Measurements from ENCODE around the gene STEAP1B. TPM values are rescaled to one million over a fixed set of nuclear protein-coding genes. Genes with fewer than 3 reads are reported as not detected.
"Not testable (repeated sequence)": the region's sequence is repeated elsewhere in the genome, so short reads cannot be mapped to it uniquely, and the experiment has no call there.

STEAP1B gene
- total RNA-seq, 2 experiments from 2014 or later: not detected

DNA sequence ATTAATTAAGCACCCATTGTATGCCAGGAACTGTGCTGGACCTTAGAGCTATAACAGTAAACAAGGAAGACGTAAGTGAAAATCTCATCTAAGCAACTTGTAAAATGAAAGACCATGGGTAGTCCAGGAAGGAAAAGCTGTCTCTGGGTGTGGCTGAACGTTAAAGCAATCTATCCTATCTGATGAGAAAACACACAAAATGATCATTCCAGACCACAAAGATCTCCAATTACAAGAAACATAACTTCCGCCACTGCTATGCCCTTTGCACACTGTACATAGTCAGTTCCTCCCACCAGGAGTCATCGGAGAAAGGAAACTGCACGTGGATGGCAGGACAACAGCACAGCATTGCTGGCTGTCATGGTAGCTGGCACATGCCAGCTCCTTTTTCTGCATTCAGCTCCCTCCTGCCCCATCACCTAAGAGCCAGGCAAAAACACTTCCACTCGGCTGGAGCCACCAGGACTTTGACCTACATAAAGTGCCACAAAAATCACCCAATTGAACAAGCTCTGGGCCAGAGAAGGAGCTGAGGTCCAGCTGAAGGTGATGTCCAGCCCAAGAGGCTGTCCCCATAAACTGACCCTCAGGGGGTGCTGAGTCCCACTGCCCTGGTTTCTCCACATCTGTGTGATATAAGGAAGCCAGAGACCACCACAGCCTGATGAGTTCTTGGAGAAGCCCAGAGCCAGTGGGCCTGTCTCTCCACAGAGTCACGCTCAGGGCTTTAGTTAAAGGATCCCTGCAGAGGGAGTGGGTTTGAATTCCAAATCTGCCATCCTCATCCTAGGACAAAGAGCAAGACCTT lies 56.4 kb downstream of the STEAP1B start:
- Mint-ChIP-seq H3K9me3 (no peaks in the 10 kb centered on the region), H3K27me3 (peaks cover 3% of the 10 kb centered on the region), H3K4me3 (no peak overlapping the region), H3K4me1 (ENCODE audit: low read depth) (peaks cover 18% of the 10 kb centered on the region), H3K36me3 (ENCODE audit: low read depth) (no peaks in the 10 kb centered on the region), H3K27ac (no peak overlapping the region)
- DNase-seq (no peak), ATAC-seq (no peak)
- no peak for TF ChIP-seq CTCF (IDR thresholded peaks at IDR 0.05)
- intact Hi-C loops (cut with micrococcal nuclease): no loop called here
- POLR2A ChIA-PET: no interaction called here
- CTCF ChIA-PET: no interaction called here

- ATAC-seq (no peak), DNase-seq (no peak)
- Mint-ChIP-seq H3K4me1 (ENCODE audit: low read depth) (peaks cover 16% of the 10 kb centered on the region), H3K27me3 (peaks cover 3% of the 10 kb centered on the region), H3K36me3 (ENCODE audit: low read depth) (no peaks in the 10 kb centered on the region), H3K27ac (no peak overlapping the region), H3K4me3 (no peak overlapping the region), H3K9me3 (no peaks in the 10 kb centered on the region)
- CTCF ChIA-PET: no interaction called here
- POLR2A ChIA-PET: no interaction called here
- no peak for TF ChIP-seq CTCF (IDR thresholded peaks at IDR 0.05)
- intact Hi-C loops (cut with micrococcal nuclease): no loop called here
Measured at GRCh38 chr7:22442882-22443369, 57.1 kb downstream of the STEAP1B start.

DNA sequence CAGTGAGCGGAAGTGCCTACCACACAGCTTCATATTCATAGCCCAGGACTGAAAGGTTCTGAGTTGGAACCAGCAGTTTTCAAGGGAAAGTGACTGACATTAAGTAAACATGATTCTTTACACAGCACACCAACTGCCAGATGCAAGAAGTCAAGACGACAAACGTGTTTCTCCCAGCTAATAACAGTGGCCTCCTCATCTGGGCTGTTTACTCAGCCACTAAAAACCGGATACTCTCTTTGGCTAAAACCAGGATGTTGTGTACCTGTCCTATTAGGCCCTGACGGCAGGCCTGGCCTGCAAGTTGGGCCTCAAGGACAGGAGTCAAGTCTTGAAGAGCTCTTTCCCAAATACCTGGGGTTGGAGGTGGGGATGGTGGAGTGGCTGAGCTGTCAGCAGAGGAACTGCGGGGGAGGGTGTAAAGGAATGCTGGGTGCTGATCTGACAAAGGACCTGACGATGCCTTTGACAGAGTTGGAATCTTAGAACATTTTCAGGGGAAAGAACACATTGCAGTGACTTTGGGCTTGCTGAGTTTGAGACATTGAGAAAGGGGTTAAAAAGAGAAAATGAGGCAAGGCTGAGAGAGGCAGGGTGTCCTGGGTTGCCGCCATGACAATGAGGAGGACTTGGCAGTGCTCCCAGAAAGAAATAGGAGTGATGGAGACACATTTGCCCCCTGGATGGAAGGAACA lies 57.7 kb downstream of the STEAP1B start:
- Mint-ChIP-seq H3K27me3 (peaks cover 3% of the 10 kb centered on the region), H3K9me3 (no peaks in the 10 kb centered on the region), H3K27ac (no peak overlapping the region), H3K4me3 (no peak overlapping the region), H3K4me1 (ENCODE audit: low read depth) (peaks cover 13% of the 10 kb centered on the region), H3K36me3 (ENCODE audit: low read depth) (no peaks in the 10 kb centered on the region)
- no peak for DNase-seq
- POLR2A ChIA-PET: no interaction called here
- no peak for TF ChIP-seq CTCF (IDR thresholded peaks at IDR 0.05)
- CTCF ChIA-PET: no interaction called here
- intact Hi-C loops (cut with micrococcal nuclease): no loop called here
- ATAC-seq: no peak

DNA sequence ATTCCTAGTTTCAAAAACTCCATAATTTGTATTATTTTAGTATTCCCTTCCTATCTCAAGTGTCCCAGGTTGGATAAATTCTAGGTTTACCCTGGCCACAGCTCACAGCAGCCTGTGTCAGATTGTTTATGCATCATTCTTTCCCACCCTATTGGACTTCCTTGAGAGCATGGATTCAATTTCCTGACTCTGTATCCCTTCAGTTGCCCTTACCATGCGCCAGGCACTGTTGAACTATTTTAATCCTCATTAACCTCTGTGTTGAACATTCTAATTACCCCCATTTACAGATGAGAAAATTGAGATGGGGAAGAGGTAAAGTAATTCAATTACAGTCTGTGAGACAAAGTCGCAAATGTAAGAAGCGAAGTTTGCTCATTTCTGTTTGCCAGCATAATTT lies 58.8 kb downstream of the STEAP1B start:
- ChIA-PET POLR2A (no interaction called here), CTCF (interaction anchor here (0.7 kb wide), 1 partner anchor 11 kb away, joined by 3 read pairs; no protein-coding TSS in a partner anchor)
- no peak for TF ChIP-seq CTCF (IDR thresholded peaks at IDR 0.05)
- no peak overlapping the region for H3K27ac Mint-ChIP-seq
- H3K4me3 Mint-ChIP-seq: no peak overlapping the region
- no peak for ATAC-seq
- peaks cover 12% of the 10 kb centered on the region for H3K4me1 Mint-ChIP-seq (ENCODE audit: low read depth)
- intact Hi-C loops (cut with micrococcal nuclease): no loop called here
- peaks cover 3% of the 10 kb centered on the region for H3K27me3 Mint-ChIP-seq
- no peaks in the 10 kb centered on the region for H3K9me3 Mint-ChIP-seq
- DNase-seq: no peak
- no peaks in the 10 kb centered on the region for H3K36me3 Mint-ChIP-seq (ENCODE audit: low read depth)

DNA sequence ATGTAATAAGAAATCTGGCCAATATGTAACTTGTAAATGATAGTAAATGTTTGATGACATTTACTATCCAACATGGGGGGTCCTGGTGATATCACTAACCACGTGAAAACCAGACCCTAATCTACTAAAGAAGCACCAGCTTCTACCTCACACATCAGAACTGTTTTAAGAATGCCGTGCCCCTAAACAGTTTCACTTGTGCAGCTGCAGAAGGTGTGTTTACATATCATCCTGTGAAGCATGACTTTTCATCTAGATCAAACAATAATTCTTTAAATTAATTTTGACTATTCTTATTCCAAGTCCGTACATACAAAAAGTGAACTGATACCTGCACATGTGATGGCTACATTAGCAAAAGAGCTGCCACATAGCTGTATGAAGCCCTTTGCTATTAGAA lies 61.0 kb downstream of the STEAP1B start:
- intact Hi-C loops (cut with micrococcal nuclease): no loop called here
- no peaks in the 10 kb centered on the region for H3K9me3 Mint-ChIP-seq
- no peak for ATAC-seq
- CTCF ChIA-PET: interaction anchor here (2.0 to 2.6 kb wide), 2 partner anchors 13 to 16 kb away, joined by 6 to 12 read pairs; no protein-coding TSS in a partner anchor
- no peak overlapping the region for H3K27ac Mint-ChIP-seq
- peaks cover 3% of the 10 kb centered on the region for H3K27me3 Mint-ChIP-seq
- DNase-seq: no peak
- H3K4me3 Mint-ChIP-seq: no peak overlapping the region
- H3K4me1 Mint-ChIP-seq (ENCODE audit: low read depth): peaks cover 2% of the 10 kb centered on the region
- no peak for TF ChIP-seq CTCF (IDR thresholded peaks at IDR 0.05)
- POLR2A ChIA-PET: no interaction called here
- H3K36me3 Mint-ChIP-seq (ENCODE audit: low read depth): no peaks in the 10 kb centered on the region

- H3K4me1 Mint-ChIP-seq (ENCODE audit: low read depth); H3K9me3 Mint-ChIP-seq; DNase-seq; H3K27me3 Mint-ChIP-seq; H3K4me3 Mint-ChIP-seq; POLR2A ChIA-PET; intact Hi-C loops (cut with micrococcal nuclease); H3K27ac Mint-ChIP-seq; ATAC-seq; H3K36me3 Mint-ChIP-seq (ENCODE audit: low read depth): not testable (repeated sequence)
- CTCF ChIA-PET: interaction anchor here (1.4 kb wide), 1 partner anchor 327 kb away, joined by 4 read pairs; no protein-coding TSS in a partner anchor
Measured at GRCh38 chr7:22436552-22436951, 63.4 kb downstream of the STEAP1B start.

Measured in activated CD8-positive, alpha-beta T cell treated with anti-CD3 and anti-CD28 coated beads for 36 hours (primary cell).